ENCODE measurements around the gene ARHGAP18. TPM values are rescaled to one million over a fixed set of nuclear protein-coding genes. Genes with fewer than 3 reads are reported as not detected.

The ARHGAP18 gene
- total RNA-seq, 4 donors from 2014 or later, result 5.2 to 9.2 (median 6.5) TPM

GRCh38 chr6:129608886-129609537 lies 101.0 kb downstream of the ARHGAP18 start:
- DNase-seq, result no peak
- no peaks in the 10 kb centered on the region for H3K27me3 ChIP-seq
- H3K27ac ChIP-seq, result peak overlapping the region; percentile 29 to 57 (median 44)
- no peak for ATAC-seq
- peaks cover 13 to 14% of the 10 kb centered on the region in 2 donors for H3K4me1 ChIP-seq
- no peak overlapping the region for H3K4me3 ChIP-seq
- peaks cover 0 to 3% of the 10 kb centered on the region in 2 donors for H3K36me3 ChIP-seq
- in situ Hi-C loops (cut with MboI; ENCODE audit: low sequenced_read_pairs in 4 of 4) (no loop called here), intact Hi-C loops (cut with DNase I; ENCODE audit: low total_unique reads) (no loop called here)
- TF ChIP-seq POLR2A (IDR thresholded peaks at IDR 0.05) (no peak), CTCF (IDR thresholded peaks at IDR 0.05 in 4 of 5, conservative IDR thresholded peaks at IDR 0.05 in 1 of 5) (no peak)
- no peaks in the 10 kb centered on the region for H3K9me3 ChIP-seq

GRCh38 chr6:129607581-129608186 lies 102.3 kb downstream of the ARHGAP18 start:
- in situ Hi-C loops (cut with MboI; ENCODE audit: low sequenced_read_pairs in 4 of 4), result no loop called here
- TF ChIP-seq POLR2A (IDR thresholded peaks at IDR 0.05) (no peak), CTCF (IDR thresholded peaks at IDR 0.05 in 4 of 5, conservative IDR thresholded peaks at IDR 0.05 in 1 of 5) (no peak)
- ATAC-seq (no peak), DNase-seq (no peak)
- no peaks in the 10 kb centered on the region for H3K27me3 ChIP-seq
- no peaks in the 10 kb centered on the region for H3K9me3 ChIP-seq
- H3K4me1 ChIP-seq, result peaks cover 13 to 14% of the 10 kb centered on the region in 2 donors
- H3K4me3 ChIP-seq, result no peak overlapping the region
- intact Hi-C loops (cut with DNase I; ENCODE audit: low total_unique reads), result no loop called here
- H3K27ac ChIP-seq, result peak overlapping the region in 1 of 4 donors; percentile 5
- H3K36me3 ChIP-seq, result peaks cover 0 to 3% of the 10 kb centered on the region in 2 donors

GRCh38 chr6:129606664-129607063 lies 103.3 kb downstream of the ARHGAP18 start:
- ATAC-seq (peak; percentile 31 to 35), DNase-seq (no peak)
- in situ Hi-C loops (cut with MboI; ENCODE audit: low sequenced_read_pairs in 4 of 4) (no loop called here), intact Hi-C loops (cut with DNase I; ENCODE audit: low total_unique reads) (no loop called here)
- Histone ChIP-seq H3K36me3 (peaks cover 0 to 3% of the 10 kb centered on the region in 2 donors), H3K27me3 (no peaks in the 10 kb centered on the region), H3K9me3 (no peaks in the 10 kb centered on the region), H3K4me3 (no peak overlapping the region), H3K4me1 (peaks cover 13 to 14% of the 10 kb centered on the region in 2 donors), H3K27ac (no peak overlapping the region)
- TF ChIP-seq CTCF (IDR thresholded peaks at IDR 0.05 in 4 of 5, conservative IDR thresholded peaks at IDR 0.05 in 1 of 5), result no peak
- TF ChIP-seq POLR2A (IDR thresholded peaks at IDR 0.05), result no peak

- Histone ChIP-seq H3K27ac (peak overlapping the region in 1 of 4 donors; percentile 0), H3K36me3 (peaks cover 0 to 3% of the 10 kb centered on the region in 2 donors)
Observed at GRCh38 chr6:129605967-129606366, 104.0 kb downstream of the ARHGAP18 start.

More at GRCh38 chr6:129605967-129606366, 104.0 kb downstream of the ARHGAP18 start:
- no peaks in the 10 kb centered on the region for H3K9me3 ChIP-seq
- no peak overlapping the region for H3K4me3 ChIP-seq
- no peaks in the 10 kb centered on the region for H3K27me3 ChIP-seq
- H3K4me1 ChIP-seq, result peaks cover 13 to 14% of the 10 kb centered on the region in 2 donors
- DNase-seq, result no peak
- in situ Hi-C loops (cut with MboI; ENCODE audit: low sequenced_read_pairs in 4 of 4) (no loop called here), intact Hi-C loops (cut with DNase I; ENCODE audit: low total_unique reads) (no loop called here)
- TF ChIP-seq CTCF (IDR thresholded peaks at IDR 0.05 in 4 of 5, conservative IDR thresholded peaks at IDR 0.05 in 1 of 5) (no peak), POLR2A (IDR thresholded peaks at IDR 0.05) (no peak)
- no peak for ATAC-seq

Measured in gastrocnemius medialis (tissue), 4 donors.